GM21717 (cell line): ENCODE measurements around the gene AVPR1A.

ENCODE experiments used
- ATAC-seq: cut with Tn5 transposase; IDR thresholded peaks from one replicate; pipeline ENCODE4 v1.9.1; 2021; ENCODE audit warnings: mild to moderate bottlenecking, moderate library complexity; ENCODE audit not compliant: unreplicated experiment

AVPR1A gene

GRCh38 chr12:63095369-63095980 is 55.5 kb downstream of the AVPR1A start:
- no peak for ATAC-seq

GRCh38 chr12:63093711-63094110 is 57.3 kb downstream of the AVPR1A start:
- ATAC-seq = no peak

- no peak for ATAC-seq
These were observed 57.9 kb downstream of the AVPR1A start for GRCh38 chr12:63093084-63093483.
